ENCODE measurements around the gene SORL1-AS1.

Gene SORL1-AS1

DNA sequence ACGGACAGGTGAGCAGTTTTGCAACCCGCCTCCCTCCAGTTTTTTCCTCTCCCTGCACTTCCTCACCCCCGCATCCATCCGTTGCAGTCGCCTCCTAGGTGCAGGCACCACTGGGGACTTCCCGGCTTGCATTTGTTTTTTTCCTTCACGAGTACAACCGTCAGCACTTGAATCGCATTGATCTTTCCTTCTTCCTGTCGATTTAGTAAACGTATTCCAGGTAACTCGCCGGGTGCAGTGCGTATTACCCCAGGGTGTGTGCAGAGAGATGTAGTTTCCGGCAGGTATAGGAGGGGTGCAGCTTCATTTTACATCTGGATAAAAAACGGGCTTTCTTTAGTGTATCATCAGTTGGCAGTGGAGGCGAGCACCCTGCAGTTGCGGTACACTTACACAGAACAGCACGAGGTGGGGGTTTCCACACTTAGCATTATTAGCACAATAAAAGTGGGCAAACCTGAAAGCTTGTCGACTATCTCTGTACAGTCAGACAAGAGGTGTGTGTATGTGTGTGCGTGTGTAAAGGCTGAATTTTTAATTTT lies at the start of gene SORL1-AS1:
SORL1-AS1 (minus strand) TSS at position 359 of the 542 bp plus-strand sequence.
- FAIRE-seq (no peak), DNase-seq (ENCODE audit: insufficient read length, low spot score) (no peak)
- TF ChIP-seq POLR2AphosphoS5 (IDR thresholded peaks at IDR 0.05; ENCODE audit: low read depth, low read length): peak; percentile 55; the same call in 1 of the 2 replicates
- TF ChIP-seq POU2F2 (IDR thresholded peaks at IDR 0.05; ENCODE audit: low read depth, low read length): 0 out of 2 replicates have a peak, but pooled peaks have one; percentile 30
- TF ChIP-seq POLR2A (IDR thresholded peaks at IDR 0.05; ENCODE audit: low read depth, low read length): peak; percentile 83
- no peak for TF ChIP-seq PAX5 (IDR thresholded peaks at IDR 0.05; ENCODE audit: insufficient read depth, low read length, severe bottlenecking)
- TF ChIP-seq TAF1 (IDR thresholded peaks at IDR 0.05; ENCODE audit: low read depth, low read length): peak; percentile 47; the same call in 1 of the 2 replicates
- TF ChIP-seq SPI1 (IDR thresholded peaks at IDR 0.05; ENCODE audit: low read depth, low read length): peak; percentile 41

DNA sequence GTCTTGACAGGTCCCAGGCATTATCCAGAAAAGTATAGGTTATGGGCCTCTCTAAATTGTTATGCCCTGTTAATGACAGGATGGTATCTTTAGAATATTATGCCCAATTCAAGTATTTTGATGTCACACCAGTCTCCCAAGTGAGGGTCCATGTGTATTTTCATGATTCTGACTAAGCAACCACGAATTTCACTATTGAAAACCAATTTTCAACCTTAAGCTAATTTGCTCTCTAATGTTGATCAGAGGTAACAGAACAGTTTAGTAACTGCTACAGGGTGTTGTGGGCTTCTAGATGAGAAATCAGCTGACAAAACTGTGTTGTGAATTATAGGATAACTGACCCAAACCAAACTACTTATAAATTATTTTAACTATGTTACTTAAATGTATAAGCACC lies 48.0 kb upstream of the SORL1-AS1 start:
- DNase-seq (ENCODE audit: insufficient read length, low spot score): no peak
- FAIRE-seq: no peak
- no peak for TF ChIP-seq POLR2A (IDR thresholded peaks at IDR 0.05; ENCODE audit: low read depth, low read length)
- TF ChIP-seq TAF1 (IDR thresholded peaks at IDR 0.05; ENCODE audit: low read depth, low read length): no peak
- no peak for TF ChIP-seq POU2F2 (IDR thresholded peaks at IDR 0.05; ENCODE audit: low read depth, low read length)
- TF ChIP-seq SPI1 (IDR thresholded peaks at IDR 0.05; ENCODE audit: low read depth, low read length): no peak
- no peak for TF ChIP-seq PAX5 (IDR thresholded peaks at IDR 0.05; ENCODE audit: insufficient read depth, low read length, severe bottlenecking)
- TF ChIP-seq POLR2AphosphoS5 (IDR thresholded peaks at IDR 0.05; ENCODE audit: low read depth, low read length): no peak

DNA sequence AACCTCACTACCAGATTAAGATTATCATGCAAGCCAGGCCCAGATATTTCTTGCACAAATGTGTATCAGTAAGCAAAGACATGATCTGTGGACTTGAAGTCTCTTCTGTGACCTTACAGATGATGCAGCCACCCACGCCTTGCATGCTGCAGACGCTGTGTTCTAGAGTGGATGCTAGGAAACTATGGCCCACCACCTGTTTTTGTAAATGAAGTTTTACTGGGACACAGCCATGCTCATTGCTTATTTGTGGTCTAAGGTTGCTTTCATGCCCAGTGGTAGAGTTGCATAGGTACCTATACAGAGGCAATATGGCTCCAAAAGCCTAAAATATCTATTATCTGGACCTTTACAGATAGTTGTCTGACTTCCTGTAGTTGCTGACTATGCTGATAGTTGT lies 47.5 kb upstream of the SORL1-AS1 start:
- DNase-seq (ENCODE audit: insufficient read length, low spot score) (no peak), FAIRE-seq (peak; percentile 38)
- TF ChIP-seq POLR2AphosphoS5 (IDR thresholded peaks at IDR 0.05; ENCODE audit: low read depth, low read length) (no peak), SPI1 (IDR thresholded peaks at IDR 0.05; ENCODE audit: low read depth, low read length) (no peak), POLR2A (IDR thresholded peaks at IDR 0.05; ENCODE audit: low read depth, low read length) (no peak), TAF1 (IDR thresholded peaks at IDR 0.05; ENCODE audit: low read depth, low read length) (no peak), PAX5 (IDR thresholded peaks at IDR 0.05; ENCODE audit: insufficient read depth, low read length, severe bottlenecking) (no peak), POU2F2 (IDR thresholded peaks at IDR 0.05; ENCODE audit: low read depth, low read length) (no peak)

DNA sequence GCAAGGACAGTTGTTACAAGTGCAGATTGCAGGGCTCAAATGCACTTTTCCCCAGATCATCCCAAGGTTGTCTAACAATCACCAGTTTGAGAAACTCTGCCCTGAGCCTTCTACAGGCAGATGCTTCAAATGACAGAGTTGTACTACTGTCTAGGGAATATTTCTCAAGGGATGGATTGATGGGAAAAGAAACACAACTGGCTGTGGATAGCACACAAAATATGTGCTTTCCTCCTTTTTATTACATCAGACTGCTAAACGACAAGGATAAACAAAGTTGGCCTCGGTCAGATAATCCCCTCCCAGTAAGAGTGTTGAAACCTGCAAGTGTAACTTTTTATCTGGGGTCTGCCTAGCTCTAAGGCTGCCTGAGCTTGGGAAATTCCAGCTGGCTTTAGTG lies 46.6 kb upstream of the SORL1-AS1 start:
- no peak for FAIRE-seq
- TF ChIP-seq PAX5 (IDR thresholded peaks at IDR 0.05; ENCODE audit: insufficient read depth, low read length, severe bottlenecking) (no peak), SPI1 (IDR thresholded peaks at IDR 0.05; ENCODE audit: low read depth, low read length) (no peak), TAF1 (IDR thresholded peaks at IDR 0.05; ENCODE audit: low read depth, low read length) (no peak), POLR2A (IDR thresholded peaks at IDR 0.05; ENCODE audit: low read depth, low read length) (no peak), POLR2AphosphoS5 (IDR thresholded peaks at IDR 0.05; ENCODE audit: low read depth, low read length) (0 out of 2 replicates have a peak, but pooled peaks have one; percentile 21)

DNA sequence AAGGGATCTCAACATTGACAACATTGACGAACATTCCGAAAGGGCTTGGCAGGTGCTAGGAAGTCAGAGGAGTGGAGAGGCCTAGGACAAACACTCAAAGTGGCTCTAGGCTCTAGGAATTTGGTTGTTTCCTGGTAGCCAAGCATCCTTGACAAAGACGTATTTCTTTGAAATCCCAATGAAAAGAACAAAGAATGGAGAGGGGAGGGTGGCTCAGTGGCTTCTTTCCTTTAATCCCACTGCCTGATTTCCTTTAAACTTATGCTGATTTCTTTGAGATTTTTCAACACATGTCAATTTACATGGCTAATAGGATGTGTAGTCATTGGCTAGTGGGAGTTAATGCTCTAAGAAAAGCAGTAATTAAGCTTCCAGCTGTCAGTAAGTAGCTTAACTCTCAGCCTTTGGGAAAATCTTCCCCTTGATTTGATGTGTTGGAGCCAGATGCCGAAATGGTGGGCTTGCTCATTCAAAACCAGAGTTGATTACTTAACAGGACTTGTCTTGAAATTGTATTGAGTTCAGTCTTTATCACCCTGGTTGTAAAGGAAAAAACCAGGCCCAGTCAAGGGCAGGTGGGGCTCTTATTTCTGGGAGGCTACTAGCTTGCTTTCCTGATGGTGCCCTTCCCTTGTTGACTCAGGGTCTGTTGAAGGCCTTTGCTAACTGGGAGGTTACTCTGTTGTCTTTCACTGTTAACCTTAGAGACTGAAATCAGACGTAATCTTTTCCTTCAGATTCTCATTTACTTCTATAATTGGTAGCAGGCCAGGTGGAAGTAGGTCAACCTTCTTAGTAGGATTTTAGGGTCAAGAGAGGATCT lies 44.6 kb upstream of the SORL1-AS1 start:
- peak; percentile 31 for FAIRE-seq
- no peak for DNase-seq (ENCODE audit: insufficient read length, low spot score)

More for the DNA sequence above, 46.6 kb upstream of the SORL1-AS1 start:
- DNase-seq (ENCODE audit: insufficient read length, low spot score): no peak

DNA sequence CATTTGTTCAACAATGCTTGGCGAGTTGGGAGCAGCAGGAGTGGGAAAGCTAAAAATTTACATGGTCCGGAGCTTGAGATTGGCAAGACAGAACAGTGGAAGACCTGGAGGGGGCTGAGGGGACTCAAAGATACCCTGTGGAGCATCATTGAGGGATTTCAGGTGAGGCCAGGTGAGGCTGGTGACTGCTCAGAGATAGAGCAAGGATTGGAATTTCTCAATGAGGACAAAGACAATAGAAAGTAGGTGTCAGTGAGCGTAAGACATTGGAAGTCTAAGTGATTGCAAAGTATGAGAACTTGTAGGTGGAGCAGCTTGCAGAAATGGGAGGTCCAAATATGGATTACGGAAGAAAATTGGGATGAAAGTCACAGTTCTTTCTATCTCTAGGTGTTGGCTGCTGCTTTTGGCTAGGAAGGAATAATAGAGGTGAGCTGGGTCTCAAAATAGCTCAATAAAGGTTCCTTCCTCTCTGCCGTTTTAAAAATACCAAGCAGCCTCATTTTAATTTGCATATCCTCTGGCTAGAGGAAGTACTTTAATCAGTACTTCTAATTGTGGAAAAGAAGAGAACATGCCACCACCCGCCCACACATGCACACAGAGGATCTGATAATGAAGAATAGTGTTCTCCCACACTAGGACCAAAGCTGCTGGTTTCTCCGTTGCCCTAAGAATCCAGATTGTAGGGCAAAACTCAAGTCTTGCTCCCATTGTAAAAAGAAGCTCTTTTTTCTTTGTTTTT lies 41.8 kb upstream of the SORL1-AS1 start:
- DNase-seq (ENCODE audit: insufficient read length, low spot score) (no peak), FAIRE-seq (peak; percentile 87)
- TF ChIP-seq TAF1 (IDR thresholded peaks at IDR 0.05; ENCODE audit: low read depth, low read length) (no peak), POLR2AphosphoS5 (IDR thresholded peaks at IDR 0.05; ENCODE audit: low read depth, low read length) (peak; percentile 38; the same call in 1 of the 2 replicates), POLR2A (IDR thresholded peaks at IDR 0.05; ENCODE audit: low read depth, low read length) (peak; percentile 31; the same call in 1 of the 2 replicates), PAX5 (IDR thresholded peaks at IDR 0.05; ENCODE audit: insufficient read depth, low read length, severe bottlenecking) (no peak), SPI1 (IDR thresholded peaks at IDR 0.05; ENCODE audit: low read depth, low read length) (peak; percentile 40), POU2F2 (IDR thresholded peaks at IDR 0.05; ENCODE audit: low read depth, low read length) (no peak)

More for the DNA sequence above, 44.6 kb upstream of the SORL1-AS1 start:
- no peak for TF ChIP-seq PAX5 (IDR thresholded peaks at IDR 0.05; ENCODE audit: insufficient read depth, low read length, severe bottlenecking)
- no peak for TF ChIP-seq POLR2AphosphoS5 (IDR thresholded peaks at IDR 0.05; ENCODE audit: low read depth, low read length)
- no peak for TF ChIP-seq TAF1 (IDR thresholded peaks at IDR 0.05; ENCODE audit: low read depth, low read length)
- no peak for TF ChIP-seq POLR2A (IDR thresholded peaks at IDR 0.05; ENCODE audit: low read depth, low read length)
- TF ChIP-seq POU2F2 (IDR thresholded peaks at IDR 0.05; ENCODE audit: low read depth, low read length): no peak
- no peak for TF ChIP-seq SPI1 (IDR thresholded peaks at IDR 0.05; ENCODE audit: low read depth, low read length)

DNA sequence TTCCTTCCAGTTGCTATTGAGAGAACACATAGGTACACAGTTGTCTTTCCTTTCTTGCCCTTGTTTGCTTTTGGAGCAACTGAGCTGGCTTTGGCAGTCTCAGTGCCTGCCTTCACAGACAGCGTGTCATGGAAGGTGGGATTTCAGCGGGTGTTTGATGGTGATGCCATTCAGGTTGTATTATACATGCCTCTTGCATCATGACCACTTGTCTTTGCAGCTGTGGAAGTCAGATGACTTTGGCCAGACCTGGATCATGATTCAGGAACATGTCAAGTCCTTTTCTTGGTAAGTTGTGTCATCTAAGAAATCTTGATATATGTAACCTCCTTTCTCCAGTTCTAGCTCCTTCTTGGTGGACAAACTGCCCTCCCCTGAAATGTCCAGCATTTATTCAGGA lies 37.1 kb upstream of the SORL1-AS1 start:
- DNase-seq (ENCODE audit: insufficient read length, low spot score) (no peak), FAIRE-seq (peak; percentile 67)
- no peak for TF ChIP-seq PAX5 (IDR thresholded peaks at IDR 0.05; ENCODE audit: insufficient read depth, low read length, severe bottlenecking)
- no peak for TF ChIP-seq SPI1 (IDR thresholded peaks at IDR 0.05; ENCODE audit: low read depth, low read length)
- TF ChIP-seq POU2F2 (IDR thresholded peaks at IDR 0.05; ENCODE audit: low read depth, low read length): no peak
- TF ChIP-seq POLR2AphosphoS5 (IDR thresholded peaks at IDR 0.05; ENCODE audit: low read depth, low read length): no peak
- no peak for TF ChIP-seq TAF1 (IDR thresholded peaks at IDR 0.05; ENCODE audit: low read depth, low read length)
- TF ChIP-seq POLR2A (IDR thresholded peaks at IDR 0.05; ENCODE audit: low read depth, low read length): no peak

DNA sequence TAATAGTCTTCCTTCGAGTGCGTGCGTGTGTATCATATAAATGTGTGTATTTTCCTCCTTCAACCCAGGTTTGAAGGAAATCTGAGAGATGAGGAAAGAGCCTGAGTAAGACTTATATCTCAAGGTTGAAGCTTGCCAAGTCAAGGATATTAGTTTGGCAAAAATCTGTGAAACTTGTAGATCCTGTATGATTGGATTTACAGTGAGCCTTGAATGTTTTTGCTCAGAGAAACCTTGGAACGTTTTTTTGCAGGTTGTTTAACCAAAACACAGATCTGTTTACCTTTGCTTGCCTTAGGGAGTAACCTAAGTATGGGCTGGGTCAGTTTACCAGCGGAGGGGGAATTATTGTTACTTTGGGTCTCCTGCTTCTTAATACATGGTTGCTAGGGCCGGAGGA lies 35.9 kb upstream of the SORL1-AS1 start:
- no peak for FAIRE-seq
- DNase-seq (ENCODE audit: insufficient read length, low spot score): no peak
- TF ChIP-seq PAX5 (IDR thresholded peaks at IDR 0.05; ENCODE audit: insufficient read depth, low read length, severe bottlenecking) (no peak), POLR2A (IDR thresholded peaks at IDR 0.05; ENCODE audit: low read depth, low read length) (no peak), TAF1 (IDR thresholded peaks at IDR 0.05; ENCODE audit: low read depth, low read length) (no peak), POLR2AphosphoS5 (IDR thresholded peaks at IDR 0.05; ENCODE audit: low read depth, low read length) (no peak), POU2F2 (IDR thresholded peaks at IDR 0.05; ENCODE audit: low read depth, low read length) (no peak), SPI1 (IDR thresholded peaks at IDR 0.05; ENCODE audit: low read depth, low read length) (no peak)

Data from GM12891 (cell line).